GM12878 (cell line): ENCODE results near the gene COL18A1.

Experiments used
- CREM ChIP-seq: IDR thresholded peaks from 2 replicates; pipeline ENCODE4 v1.6.1; 2014; ENCODE audit warnings: antibody characterized with exemption, low read depth
- FOS ChIP-seq: IDR thresholded peaks from 3 replicates; pipeline ENCODE4 v1.6.1; 2011; ENCODE audit warnings: borderline replicate concordance; ENCODE audit not compliant: insufficient read length; ENCODE audit errors: extremely low read depth
- MTA3 ChIP-seq: IDR thresholded peaks from 2 replicates; pipeline ENCODE4 v1.6.1; 2012; ENCODE audit warnings: low read length, inconsistent platforms, borderline replicate concordance
- NFIC ChIP-seq: IDR thresholded peaks from 2 replicates; pipeline ENCODE4 v1.6.1; 2012; ENCODE audit warnings: low read depth, mild to moderate bottlenecking, inconsistent platforms, low read length, moderate library complexity
- POLR2AphosphoS2 ChIP-seq: IDR thresholded peaks from 2 replicates; pipeline ENCODE4 v1.6.1; 2011; ENCODE audit warnings: low read depth, mild to moderate bottlenecking, low read length, improper control_type of control experiment, moderate library complexity
- POLR2AphosphoS5 ChIP-seq: IDR thresholded peaks from 2 replicates; pipeline ENCODE4 v1.6.1; 2011; ENCODE audit warnings: mild to moderate bottlenecking, low read length, inconsistent platforms
- REST ChIP-seq: IDR thresholded peaks from 2 replicates; pipeline ENCODE4 v1.6.1; 2012; ENCODE audit warnings: mild to moderate bottlenecking, low read depth, low read length
- ZBTB11 ChIP-seq: fragments of 450-650 bp; formaldehyde crosslinking; IDR thresholded peaks from 2 replicates; pipeline ENCODE4 v1.5.0; 2022; ENCODE audit warnings: mild to moderate bottlenecking, missing genetic modification characterization
- ZBTB4 ChIP-seq: fragments of 450-650 bp; formaldehyde crosslinking; IDR thresholded peaks from 2 replicates; pipeline ENCODE4 v1.4.0; 2022; ENCODE audit warnings: mild to moderate bottlenecking, moderate library complexity
- TF ChIP-seq, protein P1 (sequence below), 3 experiments: IDR thresholded peaks in 2 of 3; conservative IDR thresholded peaks in 1 of 3; 2 replicates each; pipeline ENCODE4 v1.5.1; 2011; ENCODE audit warnings: low read depth in 3 of 3, low read length in 3 of 3, mild to moderate bottlenecking in 3 of 3, control low read depth in 2 of 3, moderate library complexity in 2 of 3, inconsistent platforms in 1 of 3, mixed read lengths in 1 of 3; ENCODE audit not compliant: control insufficient read depth in 2 of 3, insufficient read depth in 1 of 3; ENCODE audit errors: extremely low read depth in 1 of 3

GRCh38 chr21:45385549-45386050, 19.4 kb upstream of the COL18A1 start:
- no peak for TF ChIP-seq ZBTB11
- no peak for TF ChIP-seq FOS
- no peak for TF ChIP-seq ZBTB4
- TF ChIP-seq POLR2AphosphoS5, result no peak
- TF ChIP-seq CREM, result no peak
- no peak for TF ChIP-seq NFIC
- no peak for TF ChIP-seq REST
- TF ChIP-seq POLR2AphosphoS2, result no peak
- TF ChIP-seq, protein P1, sequence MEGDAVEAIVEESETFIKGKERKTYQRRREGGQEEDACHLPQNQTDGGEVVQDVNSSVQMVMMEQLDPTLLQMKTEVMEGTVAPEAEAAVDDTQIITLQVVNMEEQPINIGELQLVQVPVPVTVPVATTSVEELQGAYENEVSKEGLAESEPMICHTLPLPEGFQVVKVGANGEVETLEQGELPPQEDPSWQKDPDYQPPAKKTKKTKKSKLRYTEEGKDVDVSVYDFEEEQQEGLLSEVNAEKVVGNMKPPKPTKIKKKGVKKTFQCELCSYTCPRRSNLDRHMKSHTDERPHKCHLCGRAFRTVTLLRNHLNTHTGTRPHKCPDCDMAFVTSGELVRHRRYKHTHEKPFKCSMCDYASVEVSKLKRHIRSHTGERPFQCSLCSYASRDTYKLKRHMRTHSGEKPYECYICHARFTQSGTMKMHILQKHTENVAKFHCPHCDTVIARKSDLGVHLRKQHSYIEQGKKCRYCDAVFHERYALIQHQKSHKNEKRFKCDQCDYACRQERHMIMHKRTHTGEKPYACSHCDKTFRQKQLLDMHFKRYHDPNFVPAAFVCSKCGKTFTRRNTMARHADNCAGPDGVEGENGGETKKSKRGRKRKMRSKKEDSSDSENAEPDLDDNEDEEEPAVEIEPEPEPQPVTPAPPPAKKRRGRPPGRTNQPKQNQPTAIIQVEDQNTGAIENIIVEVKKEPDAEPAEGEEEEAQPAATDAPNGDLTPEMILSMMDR (IDR thresholded peaks at IDR 0.05 in 2 of 3, conservative IDR thresholded peaks at IDR 0.05 in 1 of 3; ENCODE audit: control insufficient read depth in 2 of 3, extremely low read depth in 1 of 3, insufficient read depth in 1 of 3, low read depth in 3 of 3, low read length in 3 of 3), result no peak
- TF ChIP-seq MTA3, result no peak
